GM19328 (cell line): ENCODE data around the gene TRIM69.

Source experiments
- ATAC-seq: cut with Tn5 transposase; IDR thresholded peaks from one replicate; pipeline ENCODE4 v1.9.1; 2021; ENCODE audit warnings: mild to moderate bottlenecking, moderate library complexity; ENCODE audit not compliant: unreplicated experiment

TRIM69 gene

GRCh38 chr15:44801364-44801763 is 65.0 kb downstream of the TRIM69 start:
- ATAC-seq: no peak

GRCh38 chr15:44801797-44802196 is 65.5 kb downstream of the TRIM69 start:
- ATAC-seq: no peak

DNA sequence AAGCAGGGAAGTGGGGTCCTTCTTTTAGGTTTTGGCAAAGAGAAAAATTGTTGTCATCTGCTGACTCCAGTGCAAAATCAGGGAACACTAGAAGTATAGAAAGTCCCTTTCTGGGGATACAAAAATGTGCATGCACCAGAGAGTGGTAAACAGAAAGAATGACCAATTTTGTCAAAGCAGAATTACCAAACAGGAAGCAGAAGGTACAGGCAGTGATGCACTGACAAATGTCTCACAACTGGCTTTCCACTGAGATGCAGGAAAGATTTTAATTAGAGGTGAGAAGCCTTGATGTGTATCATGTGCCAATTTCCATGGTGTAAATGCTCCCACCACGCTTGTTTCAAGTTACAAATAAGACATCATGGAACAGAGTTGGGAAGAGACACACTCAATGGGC is 66.0 kb downstream of the TRIM69 start:
- no peak for ATAC-seq

GRCh38 chr15:44804298-44805046 is 68.1 kb downstream of the TRIM69 start:
- no peak for ATAC-seq

DNA sequence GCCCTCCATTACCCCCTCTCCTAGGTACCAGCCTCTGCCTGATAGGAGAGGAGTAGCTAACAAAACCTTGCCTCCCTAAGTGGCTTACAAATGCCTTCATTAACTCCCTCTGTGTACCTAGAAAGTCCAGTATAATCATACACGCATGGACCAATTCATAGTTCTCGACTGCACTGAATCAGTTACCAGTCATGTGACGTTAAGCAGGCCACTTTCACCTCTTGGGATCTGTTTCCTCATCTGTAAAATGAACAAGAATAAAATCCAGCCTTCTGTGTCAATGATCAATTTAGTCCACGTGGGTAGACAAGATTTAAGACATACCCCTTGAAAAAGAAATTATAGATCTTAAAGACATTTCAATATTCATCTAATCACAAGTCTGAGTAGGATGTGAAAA is 72.2 kb downstream of the TRIM69 start:
- ATAC-seq: no peak

DNA sequence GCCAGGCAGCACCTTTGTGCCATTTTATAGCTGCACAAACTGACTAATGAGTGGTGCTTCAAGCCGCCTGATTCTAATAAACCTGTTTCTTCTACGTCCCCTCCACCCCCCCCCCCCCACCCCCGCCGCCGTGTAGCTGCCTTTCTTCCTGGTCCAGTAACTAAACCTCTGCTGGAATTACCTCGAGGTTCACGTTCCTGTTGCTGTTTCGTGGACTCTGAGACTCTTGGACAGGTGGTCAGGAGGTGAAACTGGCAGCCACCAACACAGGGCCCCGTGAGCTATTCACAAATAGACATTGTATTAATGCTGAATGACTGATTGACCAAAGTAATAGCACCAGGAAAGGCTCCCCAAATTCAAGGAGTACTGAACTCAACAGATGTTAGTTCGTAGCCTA is 73.9 kb downstream of the TRIM69 start:
- no peak for ATAC-seq

DNA sequence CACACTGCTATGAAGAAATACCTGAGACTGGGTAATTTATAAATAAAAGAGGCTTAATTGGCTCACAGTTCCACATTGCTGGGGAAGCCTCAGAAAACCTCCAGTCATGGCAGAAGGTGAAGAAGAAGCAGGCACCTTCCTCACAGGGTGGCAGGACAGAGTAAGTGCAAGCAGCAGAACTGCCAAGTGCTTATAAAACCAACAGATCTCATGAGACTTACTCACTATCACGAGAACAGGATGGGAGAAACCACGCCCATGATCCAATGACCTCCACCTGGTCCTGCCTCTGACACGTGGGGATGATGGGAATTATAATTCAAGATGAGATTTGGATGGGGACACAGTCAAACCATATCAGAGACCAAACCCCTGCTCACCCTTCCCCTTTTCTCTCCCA is 75.0 kb downstream of the TRIM69 start:
- ATAC-seq: no peak

DNA sequence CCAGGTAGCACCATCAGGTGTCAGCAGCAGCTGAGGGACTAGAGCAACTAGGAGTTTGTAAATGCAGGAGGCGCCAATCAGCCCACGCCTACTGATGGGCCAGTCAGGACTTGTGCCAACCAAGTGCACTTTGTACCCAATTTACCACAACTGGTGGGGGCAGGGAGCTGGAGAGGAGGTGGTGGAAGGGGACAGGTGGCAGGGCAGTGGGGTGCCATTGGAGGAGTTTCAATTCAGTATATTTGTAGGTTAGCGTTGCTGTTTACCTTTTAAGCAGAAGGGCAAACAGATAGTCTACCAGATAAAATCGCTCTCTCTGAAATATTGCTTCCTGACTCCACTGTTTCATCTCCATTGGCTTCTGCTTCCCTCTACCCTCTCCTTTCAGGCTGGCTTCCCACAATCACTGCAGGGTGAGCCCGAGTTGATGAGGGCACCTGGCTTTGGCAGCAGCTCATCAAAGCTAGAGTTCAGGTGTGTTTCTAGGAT is 75.7 kb downstream of the TRIM69 start:
- ATAC-seq: no peak

- no peak for ATAC-seq
Measured at GRCh38 chr15:44813231-44813630, 76.9 kb downstream of the TRIM69 start.
